HEK293 (cell line): ENCODE data around the gene MOB1A.

ENCODE experiments used
- REST ChIP-seq: fragments of 450-650 bp; formaldehyde crosslinking; IDR thresholded peaks from 2 replicates; pipeline ENCODE4 v1.5.1; 2016; ENCODE audit warnings: missing biosample characterization, missing genetic modification characterization
- SETDB1 ChIP-seq: IDR thresholded peaks from one replicate; pipeline ENCODE4 v1.6.1; 2017; ENCODE audit warnings: mild to moderate bottlenecking, low read length, moderate library complexity, mixed read lengths; ENCODE audit not compliant: insufficient read length
- SP2 ChIP-seq: fragments of 450-650 bp; formaldehyde crosslinking; IDR thresholded peaks from 2 replicates; pipeline ENCODE4 v1.5.1; 2016; ENCODE audit warnings: missing biosample characterization, missing genetic modification characterization
- ZNF223 ChIP-seq: fragments of 450-650 bp; formaldehyde crosslinking; IDR thresholded peaks from 2 replicates; pipeline ENCODE4 v1.5.1; 2016; ENCODE audit warnings: missing biosample characterization, missing genetic modification characterization
- ZNF501 ChIP-seq: fragments of 450-650 bp; formaldehyde crosslinking; IDR thresholded peaks from 2 replicates; pipeline ENCODE4 v1.5.1; 2016; ENCODE audit warnings: missing biosample characterization, missing genetic modification characterization
- ZNF677 ChIP-seq: fragments of 450-650 bp; IDR thresholded peaks from 2 replicates; pipeline ENCODE4 v1.5.0; 2018; ENCODE audit warnings: missing biosample characterization, mild to moderate bottlenecking, missing genetic modification characterization, moderate library complexity
- ZNF747 ChIP-seq: fragments of 450-650 bp; formaldehyde crosslinking; IDR thresholded peaks from 2 replicates; pipeline ENCODE4 v1.5.1; 2016; ENCODE audit warnings: missing biosample characterization, missing genetic modification characterization
- TF ChIP-seq, protein P1 (sequence below): fragments of 450-650 bp; formaldehyde crosslinking; IDR thresholded peaks from 2 replicates; pipeline ENCODE4 v1.5.1; 2016; ENCODE audit warnings: missing biosample characterization, missing genetic modification characterization

DNA sequence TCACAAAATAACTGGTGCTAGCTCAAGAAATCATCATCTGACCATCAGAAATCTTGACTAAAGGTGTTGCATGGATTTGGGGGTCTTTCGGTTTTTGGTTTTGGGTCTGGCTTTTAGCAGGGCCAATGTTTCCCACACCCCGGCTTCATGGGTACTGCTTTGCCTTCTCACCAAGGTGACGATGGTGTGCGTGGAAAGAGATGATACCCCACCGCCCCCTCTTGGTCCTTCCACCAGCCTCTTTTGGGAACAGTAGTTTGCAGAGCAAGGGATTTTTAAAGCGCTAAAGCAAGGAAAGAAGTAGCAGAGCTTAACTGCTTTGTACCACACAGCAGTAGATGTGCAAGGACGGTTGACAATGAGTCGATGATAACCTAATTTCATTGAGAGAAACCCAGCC, 73.3 kb downstream of the MOB1A start:
- TF ChIP-seq, protein P1, sequence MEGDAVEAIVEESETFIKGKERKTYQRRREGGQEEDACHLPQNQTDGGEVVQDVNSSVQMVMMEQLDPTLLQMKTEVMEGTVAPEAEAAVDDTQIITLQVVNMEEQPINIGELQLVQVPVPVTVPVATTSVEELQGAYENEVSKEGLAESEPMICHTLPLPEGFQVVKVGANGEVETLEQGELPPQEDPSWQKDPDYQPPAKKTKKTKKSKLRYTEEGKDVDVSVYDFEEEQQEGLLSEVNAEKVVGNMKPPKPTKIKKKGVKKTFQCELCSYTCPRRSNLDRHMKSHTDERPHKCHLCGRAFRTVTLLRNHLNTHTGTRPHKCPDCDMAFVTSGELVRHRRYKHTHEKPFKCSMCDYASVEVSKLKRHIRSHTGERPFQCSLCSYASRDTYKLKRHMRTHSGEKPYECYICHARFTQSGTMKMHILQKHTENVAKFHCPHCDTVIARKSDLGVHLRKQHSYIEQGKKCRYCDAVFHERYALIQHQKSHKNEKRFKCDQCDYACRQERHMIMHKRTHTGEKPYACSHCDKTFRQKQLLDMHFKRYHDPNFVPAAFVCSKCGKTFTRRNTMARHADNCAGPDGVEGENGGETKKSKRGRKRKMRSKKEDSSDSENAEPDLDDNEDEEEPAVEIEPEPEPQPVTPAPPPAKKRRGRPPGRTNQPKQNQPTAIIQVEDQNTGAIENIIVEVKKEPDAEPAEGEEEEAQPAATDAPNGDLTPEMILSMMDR (tag by site-specific recombination): no peak
- TF ChIP-seq ZNF223 (tag by site-specific recombination) (no peak), SP2 (tag by site-specific recombination) (no peak), SETDB1 (no peak), ZNF501 (no peak), ZNF747 (no peak), REST (tag by site-specific recombination) (no peak), ZNF677 (tag by site-specific recombination) (no peak)
